Suprapubic skin (tissue), 4 donors: ENCODE results near the gene SEMA5A.

Experiments
- EP300 ChIP-seq: sonication (generic); formaldehyde crosslinking; IDR thresholded peaks from one replicate; pipeline ENCODE4 v1.6.1; 2017; ENCODE audit warnings: antibody characterized with exemption
- POLR2A ChIP-seq, 2 donors: fragments of 450-650 bp; IDR thresholded peaks; one replicate each; pipeline ENCODE4 v1.6.1; 2017; ENCODE audit warnings: antibody characterized with exemption in 2 of 2, mild to moderate bottlenecking in 2 of 2, moderate library complexity in 2 of 2
- POLR2AphosphoS5 ChIP-seq, 3 donors: sonication (generic); formaldehyde crosslinking; IDR thresholded peaks; one replicate each; pipeline ENCODE4 v1.6.1; 2017; ENCODE audit warnings: antibody characterized with exemption in 3 of 3
- TF ChIP-seq, protein P1 (sequence below), 2 donors: fragments of 200-600 bp in 1 of 2; fragments of 450-650 bp in 1 of 2; sonication (generic) in 1 of 2; IDR thresholded peaks; one replicate each; pipeline ENCODE4 v1.5.1; 2016 to 2019; ENCODE audit warnings: antibody characterized with exemption in 2 of 2, mild to moderate bottlenecking in 1 of 2, moderate library complexity in 1 of 2

DNA sequence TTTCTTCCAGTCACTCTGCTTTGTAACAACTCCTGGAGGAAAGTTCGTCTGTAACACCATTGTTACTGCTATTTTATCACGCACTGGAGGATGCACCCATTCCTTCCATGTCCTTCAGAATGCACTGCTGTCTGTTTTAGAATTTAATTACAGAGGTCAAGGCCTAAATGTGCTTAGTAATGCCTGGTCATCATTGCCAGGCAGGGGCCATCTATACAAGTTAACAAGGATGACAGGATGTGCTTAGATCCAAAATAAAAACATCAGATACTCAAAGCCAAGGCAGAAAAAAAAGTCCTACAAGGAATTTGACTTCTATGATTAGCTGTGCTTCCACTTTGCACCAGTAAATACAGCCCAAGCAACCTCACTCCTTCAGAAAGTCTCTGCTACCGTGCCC is 371.4 kb downstream of the SEMA5A start:
- TF ChIP-seq POLR2A (IDR thresholded peaks at IDR 0.05) (no peak), EP300 (no peak), POLR2AphosphoS5 (IDR thresholded peaks at IDR 0.05) (no peak)
- TF ChIP-seq, protein P1, sequence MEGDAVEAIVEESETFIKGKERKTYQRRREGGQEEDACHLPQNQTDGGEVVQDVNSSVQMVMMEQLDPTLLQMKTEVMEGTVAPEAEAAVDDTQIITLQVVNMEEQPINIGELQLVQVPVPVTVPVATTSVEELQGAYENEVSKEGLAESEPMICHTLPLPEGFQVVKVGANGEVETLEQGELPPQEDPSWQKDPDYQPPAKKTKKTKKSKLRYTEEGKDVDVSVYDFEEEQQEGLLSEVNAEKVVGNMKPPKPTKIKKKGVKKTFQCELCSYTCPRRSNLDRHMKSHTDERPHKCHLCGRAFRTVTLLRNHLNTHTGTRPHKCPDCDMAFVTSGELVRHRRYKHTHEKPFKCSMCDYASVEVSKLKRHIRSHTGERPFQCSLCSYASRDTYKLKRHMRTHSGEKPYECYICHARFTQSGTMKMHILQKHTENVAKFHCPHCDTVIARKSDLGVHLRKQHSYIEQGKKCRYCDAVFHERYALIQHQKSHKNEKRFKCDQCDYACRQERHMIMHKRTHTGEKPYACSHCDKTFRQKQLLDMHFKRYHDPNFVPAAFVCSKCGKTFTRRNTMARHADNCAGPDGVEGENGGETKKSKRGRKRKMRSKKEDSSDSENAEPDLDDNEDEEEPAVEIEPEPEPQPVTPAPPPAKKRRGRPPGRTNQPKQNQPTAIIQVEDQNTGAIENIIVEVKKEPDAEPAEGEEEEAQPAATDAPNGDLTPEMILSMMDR (IDR thresholded peaks at IDR 0.05), result no peak
